ENCODE data around the gene KRT34. TPM values are rescaled to one million over a fixed set of nuclear protein-coding genes. Genes with fewer than 3 reads are reported as not detected.

KRT34 gene
- total RNA-seq, 2 experiments from 2014 or later: not detected

GRCh38 chr17:41415833-41416335 lies 33.8 kb upstream of the KRT34 start:
- CTCF ChIA-PET: no interaction called here
- POLR2A ChIA-PET: no interaction called here
- no peak for DNase-seq
- Histone ChIP-seq H3K4me1 (ENCODE audit: insufficient read depth, low read length) (no peaks in the 10 kb centered on the region), H3K9me3 (ENCODE audit: control insufficient read depth in 1 of 2, insufficient read depth in 1 of 2, low read length in 2 of 2) (no peaks in the 10 kb centered on the region), H3K36me3 (ENCODE audit: insufficient read depth, low read length) (no peaks in the 10 kb centered on the region), H3K4me3 (ENCODE audit: low read length) (no peak overlapping the region), H3K27me3 (ENCODE audit: control insufficient read depth in 1 of 2, insufficient read depth in 2 of 2, low read length in 2 of 2) (no peaks in the 10 kb centered on the region), H3K27ac (ENCODE audit: low read depth in 1 of 2, low read length in 2 of 2) (no peak overlapping the region)
- no peaks in the 10 kb centered on the region for H3K36me3 Mint-ChIP-seq (ENCODE audit: low read depth)
- H3K4me3 Mint-ChIP-seq: no peak overlapping the region
- no peak overlapping the region for H3K27ac Mint-ChIP-seq
- no peaks in the 10 kb centered on the region for H3K27me3 Mint-ChIP-seq
- TF ChIP-seq CTCF (IDR thresholded peaks at IDR 0.05): no peak
- no peaks in the 10 kb centered on the region for H3K9me3 Mint-ChIP-seq
- intact Hi-C loops (cut with DNase I, micrococcal nuclease): loop anchor here in 1 of 2 experiments (5.0 kb wide), 1 partner anchor 61 kb away; no protein-coding TSS in a partner anchor
- no peak for ATAC-seq (ENCODE audit: poor library complexity)
- H3K4me1 Mint-ChIP-seq (ENCODE audit: low read depth): no peaks in the 10 kb centered on the region

- Histone ChIP-seq H3K9me3 (ENCODE audit: control insufficient read depth in 1 of 2, insufficient read depth in 1 of 2, low read length in 2 of 2) (no peaks in the 10 kb centered on the region), H3K4me1 (ENCODE audit: insufficient read depth, low read length) (no peaks in the 10 kb centered on the region), H3K27me3 (ENCODE audit: control insufficient read depth in 1 of 2, insufficient read depth in 2 of 2, low read length in 2 of 2) (no peaks in the 10 kb centered on the region), H3K36me3 (ENCODE audit: insufficient read depth, low read length) (no peaks in the 10 kb centered on the region), H3K27ac (ENCODE audit: low read depth in 1 of 2, low read length in 2 of 2) (no peak overlapping the region), H3K4me3 (ENCODE audit: low read length) (no peak overlapping the region)
- ChIA-PET POLR2A (no interaction called here), CTCF (no interaction called here)
- Mint-ChIP-seq H3K4me1 (ENCODE audit: low read depth) (no peaks in the 10 kb centered on the region), H3K9me3 (no peaks in the 10 kb centered on the region), H3K27ac (no peak overlapping the region), H3K36me3 (ENCODE audit: low read depth) (no peaks in the 10 kb centered on the region), H3K4me3 (no peak overlapping the region), H3K27me3 (no peaks in the 10 kb centered on the region)
- no peak for TF ChIP-seq CTCF (IDR thresholded peaks at IDR 0.05)
- intact Hi-C loops (cut with DNase I, micrococcal nuclease): loop anchor here in 1 of 2 experiments (5.0 kb wide), 1 partner anchor 62 kb away; no protein-coding TSS in a partner anchor
- ATAC-seq (ENCODE audit: poor library complexity) (no peak), DNase-seq (no peak)
Observed at GRCh38 chr17:41415411-41415810, 33.3 kb upstream of the KRT34 start.

- ATAC-seq (ENCODE audit: poor library complexity): no peak
Observed at GRCh38 chr17:41413982-41414381, 31.9 kb upstream of the KRT34 start.

More at GRCh38 chr17:41413982-41414381, 31.9 kb upstream of the KRT34 start:
- H3K36me3 Mint-ChIP-seq (ENCODE audit: low read depth): no peaks in the 10 kb centered on the region
- Histone ChIP-seq H3K36me3 (ENCODE audit: insufficient read depth, low read length) (no peaks in the 10 kb centered on the region), H3K4me1 (ENCODE audit: insufficient read depth, low read length) (peaks cover 10% of the 10 kb centered on the region), H3K27ac (ENCODE audit: low read depth in 1 of 2, low read length in 2 of 2) (no peak overlapping the region), H3K4me3 (ENCODE audit: low read length) (no peak overlapping the region), H3K27me3 (ENCODE audit: control insufficient read depth in 1 of 2, insufficient read depth in 2 of 2, low read length in 2 of 2) (no peaks in the 10 kb centered on the region), H3K9me3 (ENCODE audit: control insufficient read depth in 1 of 2, insufficient read depth in 1 of 2, low read length in 2 of 2) (no peaks in the 10 kb centered on the region)
- ChIA-PET POLR2A (no interaction called here), CTCF (no interaction called here)
- H3K4me1 Mint-ChIP-seq (ENCODE audit: low read depth): peaks cover 8% of the 10 kb centered on the region
- TF ChIP-seq CTCF (IDR thresholded peaks at IDR 0.05): no peak
- no peak for DNase-seq
- H3K27me3 Mint-ChIP-seq: no peaks in the 10 kb centered on the region
- no peak overlapping the region for H3K4me3 Mint-ChIP-seq
- intact Hi-C loops (cut with DNase I, micrococcal nuclease): no loop called here
- no peak overlapping the region for H3K27ac Mint-ChIP-seq
- no peaks in the 10 kb centered on the region for H3K9me3 Mint-ChIP-seq

Data from CD4-positive, alpha-beta T cell (primary cell).